Measurements from ENCODE around the gene TSPAN18.

Gene TSPAN18

DNA sequence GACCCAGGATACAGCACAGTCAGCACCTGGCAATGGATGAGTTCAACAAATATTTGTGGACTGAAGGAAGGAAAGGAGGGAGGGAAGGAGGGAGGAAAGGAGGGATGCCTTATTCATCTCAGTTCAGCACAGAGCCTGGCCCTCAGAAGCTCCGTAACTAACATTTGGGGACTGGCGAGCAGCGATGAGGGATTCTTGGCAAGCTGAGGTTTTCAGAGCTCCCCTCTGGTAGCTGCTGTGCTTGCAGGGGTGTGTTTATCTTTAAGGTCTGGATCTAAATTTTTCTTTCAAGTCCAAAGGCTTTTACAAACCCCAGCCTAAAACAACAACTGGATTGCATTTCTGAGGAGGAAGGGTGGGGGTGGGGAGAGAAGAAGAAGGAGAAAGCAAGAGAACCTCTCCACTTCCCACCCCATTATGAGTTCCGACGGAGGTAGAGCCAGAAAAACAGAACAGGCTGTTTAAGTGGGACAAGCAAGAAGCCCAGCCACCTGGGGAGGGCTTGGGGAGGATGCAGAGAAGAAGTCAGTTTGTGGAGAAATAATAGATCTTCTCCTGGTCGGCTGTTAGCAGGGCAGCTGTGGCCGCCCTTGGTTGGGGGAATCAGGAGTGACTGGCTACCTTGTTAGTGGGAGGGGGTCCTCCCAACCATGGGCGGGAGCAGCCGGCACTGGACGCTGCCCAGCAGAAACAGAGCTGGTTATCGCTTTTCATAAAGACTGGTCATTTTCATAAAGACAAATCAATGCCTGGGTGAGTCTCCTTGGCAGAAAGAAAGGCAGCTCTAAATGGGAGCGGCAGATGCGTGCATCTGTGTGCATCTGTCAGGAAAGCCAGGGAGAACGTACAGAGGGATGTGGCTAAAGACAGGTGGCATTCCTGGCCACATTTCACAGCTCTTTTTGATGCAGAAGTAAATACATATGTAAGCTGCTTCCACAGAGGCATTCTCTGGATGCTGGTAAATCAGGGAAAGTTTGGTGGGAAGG, 78.0 kb downstream of the TSPAN18 start:
- DNase-seq = no peak

GRCh38 chr11:44805596-44805995, 78.8 kb downstream of the TSPAN18 start:
- peak; percentile 23 for DNase-seq

GRCh38 chr11:44808053-44808753, 81.4 kb downstream of the TSPAN18 start:
- no peak for DNase-seq

DNA sequence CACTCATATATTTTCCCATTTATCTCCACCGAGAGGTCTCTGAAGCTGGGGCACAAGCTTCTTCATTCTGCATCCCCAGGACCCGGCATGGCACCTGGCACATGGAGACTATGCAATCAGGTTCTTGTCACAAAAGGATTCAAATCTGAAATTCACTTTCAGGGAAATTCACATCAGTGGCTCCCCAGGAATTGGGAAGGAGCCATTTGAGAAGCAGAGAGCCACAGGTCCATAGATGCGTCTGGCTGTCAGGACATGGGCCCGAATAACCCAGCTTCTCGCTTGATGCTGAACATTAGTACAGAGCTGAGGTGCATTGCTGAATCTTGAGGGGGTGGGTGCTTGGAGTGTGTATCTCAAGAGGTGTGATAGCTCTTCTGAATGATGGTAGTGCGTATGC, 82.5 kb downstream of the TSPAN18 start:
- DNase-seq = no peak

- no peak for DNase-seq
These were observed 85.2 kb downstream of the TSPAN18 start for GRCh38 chr11:44811841-44812448.

GRCh38 chr11:44812971-44813370, 86.2 kb downstream of the TSPAN18 start:
- no peak for DNase-seq

- no peak for DNase-seq
These were observed 86.6 kb downstream of the TSPAN18 start for GRCh38 chr11:44813401-44813800.

- peak; percentile 28 for DNase-seq
These were observed 88.3 kb downstream of the TSPAN18 start for GRCh38 chr11:44814881-44815592.

GRCh38 chr11:44815917-44816456, 89.2 kb downstream of the TSPAN18 start:
- no peak for DNase-seq

- DNase-seq = no peak
These were observed 90.0 kb downstream of the TSPAN18 start for GRCh38 chr11:44816761-44817160.

DNA sequence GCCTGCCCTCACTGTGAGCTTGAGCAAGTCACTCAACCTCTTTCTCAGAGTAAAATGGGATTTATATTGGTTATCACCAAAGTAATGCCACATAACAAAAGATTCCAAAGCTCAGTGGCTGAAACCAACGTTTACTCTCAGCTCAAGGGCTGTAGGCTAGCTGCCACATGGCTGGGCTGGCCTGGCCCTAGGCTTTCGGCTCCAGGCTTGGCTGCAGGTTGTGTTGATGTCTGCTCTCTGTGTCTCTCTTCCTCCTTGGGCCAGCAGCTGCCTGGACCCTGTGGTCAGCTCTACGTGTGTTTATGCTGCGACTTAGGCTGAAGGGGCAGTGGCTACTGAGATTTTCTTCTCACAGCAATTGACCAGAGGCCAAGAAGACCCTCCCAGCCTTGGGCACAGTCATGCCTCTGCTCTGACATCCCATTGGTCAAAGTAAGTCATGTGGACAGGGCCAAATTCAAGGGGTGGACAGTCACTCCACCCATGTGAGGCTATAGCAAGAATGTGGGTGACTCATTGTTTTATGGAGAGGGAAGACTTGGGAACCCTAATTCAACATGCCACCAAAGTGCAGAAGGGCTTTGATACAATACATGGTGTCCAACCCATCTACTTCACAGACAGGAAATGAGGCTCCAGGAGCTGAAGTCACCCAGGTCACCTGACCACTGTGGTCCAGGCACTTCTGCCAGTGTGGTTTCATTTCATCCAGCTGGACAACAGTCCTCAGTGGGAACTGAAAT, 90.6 kb downstream of the TSPAN18 start:
- peak; percentile 72 for DNase-seq

DNA sequence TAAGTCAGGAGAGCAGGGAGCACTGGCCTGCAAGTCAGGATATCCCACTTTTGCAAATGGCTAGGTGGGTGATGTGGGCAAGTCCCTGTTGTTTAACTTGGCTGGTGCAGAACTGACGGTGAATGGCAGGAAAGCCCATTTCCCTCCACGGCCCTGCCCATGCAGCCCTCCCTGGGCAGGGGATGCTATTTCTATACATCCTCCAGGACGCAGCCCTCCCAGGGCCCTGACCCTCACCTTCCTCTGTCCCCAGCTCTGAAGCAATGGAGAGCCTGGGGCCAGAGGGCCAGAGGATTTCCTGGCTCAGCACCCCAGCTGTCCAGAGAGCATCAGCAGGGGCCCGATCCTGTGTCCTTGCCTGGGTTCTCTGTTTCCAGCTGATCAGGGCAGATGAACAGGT, 91.3 kb downstream of the TSPAN18 start:
- no peak for DNase-seq

DNA sequence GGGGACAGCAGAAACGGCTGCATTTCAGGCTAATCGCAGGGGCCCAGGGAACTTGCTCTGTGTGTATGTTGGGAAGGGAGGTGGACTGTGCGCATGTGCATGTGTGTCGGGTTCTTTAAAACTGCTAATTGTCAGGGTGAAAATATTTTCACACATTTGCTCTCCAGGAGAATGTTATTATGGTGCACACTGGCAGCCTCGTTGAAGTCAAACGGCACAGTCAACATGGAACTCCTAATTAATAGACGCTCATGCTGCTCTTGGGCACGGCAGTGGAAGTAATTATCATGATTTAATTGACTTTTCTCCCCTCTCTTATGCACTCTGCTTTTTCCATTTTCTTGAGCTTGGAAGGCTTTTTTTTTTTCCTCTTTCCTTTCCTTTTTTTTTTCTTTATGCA, 92.6 kb downstream of the TSPAN18 start:
- no peak for DNase-seq

- no peak for DNase-seq
These were observed 95.6 kb downstream of the TSPAN18 start for GRCh38 chr11:44822369-44822768.

DNA sequence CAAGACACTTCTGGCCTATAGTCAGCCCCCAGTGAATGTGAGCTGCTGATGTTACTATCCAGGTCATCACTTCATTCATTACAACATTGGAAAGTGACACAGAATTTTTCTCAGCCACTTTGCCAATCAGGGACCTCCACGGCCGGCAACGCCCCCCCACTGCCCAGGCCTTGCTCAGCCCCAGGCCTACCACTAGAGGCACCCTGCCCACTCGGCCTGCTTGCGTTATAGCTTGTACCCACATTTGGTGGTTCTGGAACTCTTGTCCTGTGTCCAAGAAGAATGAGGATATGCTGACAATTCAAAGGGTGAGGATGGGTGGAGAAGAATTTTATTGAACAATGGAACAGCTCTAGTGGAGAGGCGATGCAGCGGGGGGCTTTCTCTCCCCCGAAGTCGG, 96.2 kb downstream of the TSPAN18 start:
- no peak for DNase-seq

DNA sequence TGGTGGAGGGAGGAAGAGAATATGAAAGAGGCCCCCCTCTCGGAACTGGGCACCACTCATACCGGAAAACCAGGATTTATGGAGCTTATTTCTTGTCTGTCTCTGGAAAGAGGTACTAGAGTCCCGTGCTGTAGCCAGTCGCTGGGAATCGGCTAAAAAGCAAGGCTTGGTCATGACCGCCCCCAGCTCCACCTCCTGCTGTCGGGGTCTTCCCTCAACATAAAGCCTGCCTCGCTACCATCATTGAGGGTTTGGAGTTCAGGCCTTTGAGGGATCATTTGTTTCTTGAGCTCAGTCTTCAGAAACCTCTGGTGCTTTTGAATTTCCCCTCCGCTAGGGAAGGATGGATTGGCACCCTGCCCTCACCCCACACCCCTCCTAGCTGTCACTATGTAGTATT, 97.1 kb downstream of the TSPAN18 start:
- no peak for DNase-seq

GRCh38 chr11:44824300-44824704, 97.5 kb downstream of the TSPAN18 start:
- no peak for DNase-seq

GRCh38 chr11:44825058-44825785, 98.5 kb downstream of the TSPAN18 start:
- DNase-seq = no peak

DNA sequence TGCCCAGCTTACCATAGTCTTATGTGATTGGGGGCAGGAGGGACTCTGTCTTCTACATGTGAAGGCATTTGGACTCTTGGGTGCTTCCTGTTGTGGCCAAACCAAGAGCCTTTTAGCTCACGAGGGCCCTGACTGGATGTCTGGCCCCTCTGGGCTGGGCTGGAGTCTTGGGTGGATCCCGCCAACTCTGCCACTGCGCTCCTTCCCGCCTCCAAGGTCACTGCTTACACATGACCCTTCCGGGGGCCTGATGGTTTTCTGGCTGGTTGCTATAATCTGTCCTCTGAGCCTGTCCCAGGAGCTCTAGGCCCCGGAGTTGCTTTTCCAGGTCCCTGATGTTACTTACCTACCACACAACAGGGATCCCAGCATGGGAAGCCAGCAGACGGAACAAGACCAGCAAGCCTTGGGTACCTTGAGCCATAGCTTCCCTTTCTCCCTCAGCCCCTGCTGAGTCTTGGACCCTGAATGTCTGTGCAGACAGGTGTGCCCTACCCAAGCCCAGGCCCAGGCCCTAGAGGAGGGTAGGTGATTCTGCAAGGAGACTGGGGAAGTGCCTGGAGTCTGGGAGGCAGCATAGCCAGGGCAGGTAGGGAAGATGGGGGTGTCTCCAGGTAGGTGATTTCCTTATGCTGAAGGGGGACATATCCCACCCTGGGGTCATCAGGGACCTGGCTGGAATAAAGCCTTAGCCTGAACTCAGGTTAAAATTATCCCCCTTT, 100.3 kb downstream of the TSPAN18 start:
- no peak for DNase-seq

DNA sequence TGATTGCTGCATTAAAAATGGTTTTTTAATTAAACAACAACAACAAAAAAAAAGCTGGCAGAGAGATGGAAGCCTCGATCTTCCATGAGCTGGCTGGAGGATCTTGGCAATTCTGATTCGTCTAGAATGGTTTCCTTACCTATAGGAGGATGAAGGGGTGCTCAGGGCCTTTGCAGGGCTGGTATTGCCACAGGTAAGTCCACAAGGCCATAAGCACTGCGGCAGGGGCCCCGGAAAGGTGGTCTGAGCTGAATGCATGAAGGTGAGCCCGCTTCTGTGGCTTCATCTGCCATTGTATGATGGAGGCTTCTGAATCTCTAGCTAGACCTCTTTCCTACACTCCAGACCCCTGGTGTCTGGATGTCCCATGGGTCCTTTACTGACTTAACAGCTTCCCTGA, 101.5 kb downstream of the TSPAN18 start:
- DNase-seq = no peak

- no peak for DNase-seq
These were observed 103.1 kb downstream of the TSPAN18 start for GRCh38 chr11:44829838-44830237.
